PC-9 (cell line): ENCODE results near the gene SLC27A6.
"Not testable (repeated sequence)": the region's sequence is repeated elsewhere in the genome, so short reads cannot be mapped to it uniquely, and the experiment has no call there.

Experiments
- CTCF ChIP-seq: fragments of 200-600 bp; sonication (generic); conservative IDR thresholded peaks from 2 replicates; pipeline ENCODE4 v1.6.1; 2017; ENCODE audit warnings: mixed run types, antibody characterized with exemption, mild to moderate bottlenecking, moderate library complexity
- EZH2 ChIP-seq: fragments of 200-600 bp; sonication (generic); IDR thresholded peaks from 2 replicates; pipeline ENCODE4 v1.8.0; 2017; ENCODE audit warnings: antibody characterized with exemption, low read depth

- TF ChIP-seq CTCF, EZH2: not testable (repeated sequence)
Observed at GRCh38 chr5:128951301-128951700, 14.0 kb upstream of the SLC27A6 start.
